Measurements from ENCODE around the gene TF.

TF gene

GRCh38 chr3:133836497-133837158 is 90.4 kb downstream of the TF start:
- no peak for DNase-seq (ENCODE audit: low spot score)

DNA sequence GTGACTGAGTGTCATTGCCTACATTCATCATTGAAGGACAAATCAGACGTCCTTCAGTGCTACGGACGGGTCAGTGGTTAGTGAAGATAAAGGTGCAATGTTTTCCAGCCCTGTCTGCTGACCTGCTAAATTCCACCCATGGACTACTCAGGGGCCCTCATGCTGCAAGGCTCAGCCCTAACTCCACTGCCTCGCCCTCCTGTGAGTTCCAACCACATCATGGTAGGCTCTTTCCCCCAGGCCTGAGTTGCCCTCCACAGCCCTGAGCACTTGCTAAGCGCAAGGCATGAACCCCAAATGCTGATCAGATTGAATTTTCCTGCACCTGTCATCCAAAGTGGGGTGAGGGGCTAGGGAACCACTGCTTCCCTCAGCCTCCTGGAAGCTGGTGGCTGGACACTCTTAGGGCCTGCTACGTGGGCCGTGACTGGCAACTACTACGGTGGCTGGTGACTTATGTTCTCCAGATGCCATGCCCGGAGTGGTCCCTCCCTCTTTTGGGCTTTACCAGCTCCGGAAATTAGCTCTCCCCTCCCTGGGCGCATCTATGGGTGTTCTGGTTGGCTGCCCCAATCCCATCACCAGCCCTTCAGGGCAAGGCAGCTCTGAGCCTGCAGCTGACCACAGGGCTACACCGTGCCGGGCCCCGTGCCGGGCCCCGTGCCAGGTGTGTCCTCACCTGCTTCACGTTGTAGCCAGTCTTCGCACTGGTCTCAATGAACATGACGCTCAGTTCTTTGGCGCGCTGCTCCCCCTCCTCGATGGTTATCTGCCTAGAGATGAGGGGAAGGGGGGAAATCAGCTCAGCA is 91.5 kb downstream of the TF start:
- DNase-seq (ENCODE audit: low spot score): no peak

DNA sequence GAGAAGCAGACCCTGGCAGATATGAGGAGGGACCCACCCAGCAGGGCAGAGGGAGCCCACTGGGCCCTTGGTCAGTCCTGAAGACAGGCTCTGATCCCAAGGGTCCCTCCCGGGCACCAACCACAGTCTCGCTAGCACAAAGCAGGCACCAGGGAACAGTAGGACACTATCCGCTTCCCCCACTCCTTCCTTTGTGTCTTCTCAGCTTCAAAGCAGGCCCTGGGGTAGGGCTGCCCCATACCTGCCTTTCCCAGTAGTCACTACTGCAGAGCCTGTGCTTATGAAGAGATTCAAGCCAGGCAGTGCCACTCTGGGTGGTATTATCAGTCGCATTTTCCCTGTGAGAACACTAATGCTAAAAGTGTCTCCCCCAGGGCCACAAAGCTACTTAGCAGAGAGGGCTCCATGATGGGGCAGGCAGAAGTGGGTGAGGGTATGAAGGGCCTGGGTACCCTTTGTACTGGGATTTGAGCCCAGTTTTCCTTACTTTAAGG is 92.2 kb downstream of the TF start:
- DNase-seq (ENCODE audit: low spot score): no peak

- DNase-seq (ENCODE audit: low spot score): no peak
These were observed 93.0 kb downstream of the TF start for GRCh38 chr3:133838916-133839800.

- DNase-seq (ENCODE audit: low spot score): no peak
These were observed 94.0 kb downstream of the TF start for GRCh38 chr3:133840055-133840737.

DNA sequence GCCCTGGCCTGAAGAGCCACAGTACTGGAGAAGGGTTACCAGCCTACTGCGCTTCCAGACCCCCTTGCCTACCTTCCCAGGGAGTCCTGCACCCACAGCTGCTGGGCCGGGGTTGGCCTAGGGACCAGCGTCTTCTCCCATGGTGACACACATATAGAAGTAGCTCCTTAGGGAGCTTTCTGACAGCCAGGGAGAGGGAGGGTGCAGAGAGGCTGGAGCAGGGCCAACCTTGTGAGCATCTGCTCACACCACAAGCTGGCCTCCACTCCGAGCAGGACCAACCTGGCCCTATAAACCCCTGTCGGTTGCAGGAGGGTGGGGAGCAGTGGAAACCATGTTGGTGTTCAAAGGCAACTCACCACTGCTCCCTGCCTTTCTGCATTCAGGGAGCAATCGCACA is 94.6 kb downstream of the TF start:
- no peak for DNase-seq (ENCODE audit: low spot score)

DNA sequence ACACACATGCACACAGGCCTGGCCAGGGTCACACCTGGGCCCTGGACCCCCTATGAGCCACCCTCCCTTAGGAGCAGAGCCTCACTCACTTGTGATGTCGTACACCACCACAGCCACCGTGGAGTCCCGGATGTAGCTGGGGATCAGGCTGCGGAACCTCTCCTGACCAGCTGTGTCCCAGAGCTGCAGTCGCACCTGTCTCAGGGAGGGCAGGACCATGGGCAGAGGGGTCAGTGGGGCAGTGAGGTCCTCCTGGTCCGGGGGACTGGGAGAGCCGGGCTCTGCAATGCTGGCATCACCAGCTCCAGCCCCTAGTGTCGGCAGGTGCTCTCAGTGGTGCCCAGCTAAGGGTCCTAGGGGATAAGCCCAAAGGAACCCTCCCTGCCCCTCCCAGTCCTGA is 95.0 kb downstream of the TF start:
- DNase-seq (ENCODE audit: low spot score): no peak

- no peak for DNase-seq (ENCODE audit: low spot score)
These were observed 96.0 kb downstream of the TF start for GRCh38 chr3:133842158-133842557.

DNA sequence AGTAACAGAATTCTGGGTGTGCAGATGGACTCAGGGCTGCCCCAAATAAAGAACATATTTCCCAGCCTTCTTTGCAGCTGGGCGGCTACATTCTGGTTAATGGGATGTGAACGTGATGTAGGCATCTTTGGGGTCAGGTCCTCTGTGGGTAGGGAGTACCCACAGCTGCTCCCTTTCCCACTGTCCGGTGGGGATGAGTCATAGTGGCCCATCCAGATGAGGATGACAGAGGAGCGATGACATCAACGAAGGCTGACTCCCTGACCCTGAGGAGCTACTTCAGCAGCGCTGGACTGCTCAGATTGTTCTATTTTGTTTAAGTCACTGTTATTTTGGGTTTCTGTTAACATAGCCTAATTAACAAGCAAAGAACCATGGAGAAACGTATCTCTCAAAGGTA is 97.4 kb downstream of the TF start:
- peak; percentile 51 for DNase-seq (ENCODE audit: low spot score)

DNA sequence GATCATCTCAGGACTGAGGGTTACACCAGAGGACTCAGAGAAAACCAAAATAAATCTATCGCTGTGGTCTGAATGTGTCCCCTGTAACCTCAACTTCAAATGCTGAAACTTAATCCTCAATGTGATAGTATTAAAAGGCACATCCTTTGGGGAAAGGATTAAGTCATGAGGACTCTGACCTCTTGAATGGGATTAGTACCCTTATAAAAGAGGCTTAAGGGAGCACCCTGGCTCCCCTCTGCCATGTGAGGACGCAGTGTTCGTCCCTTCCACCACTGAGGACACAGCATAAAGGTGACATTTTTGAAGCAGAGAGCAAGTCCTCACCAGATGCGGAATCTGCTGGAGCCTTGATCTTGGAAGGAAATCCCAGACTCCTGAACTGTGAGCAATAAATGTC is 98.9 kb downstream of the TF start:
- DNase-seq (ENCODE audit: low spot score): no peak
